Liver (tissue), 3 donors: ENCODE measurements around the gene TMTC1.

ENCODE experiments used
- EGR1 ChIP-seq, 2 donors: IDR thresholded peaks; 2 replicates each; pipeline ENCODE4 v1.6.1; 2016 to 2018; ENCODE audit warnings: antibody characterized with exemption in 2 of 2, low read depth in 2 of 2
- HNF4A ChIP-seq, 2 donors: conservative IDR thresholded peaks; 2 replicates each; pipeline ENCODE4 v1.6.1; 2016; ENCODE audit warnings: antibody characterized with exemption in 2 of 2, mild to moderate bottlenecking in 2 of 2
- JUND ChIP-seq, 2 donors: IDR thresholded peaks; 2 replicates each; pipeline ENCODE4 v1.6.1; 2016; ENCODE audit warnings: antibody characterized with exemption in 2 of 2
- RAD21 ChIP-seq, 2 donors: IDR thresholded peaks; 2 replicates each; pipeline ENCODE4 v1.6.1; 2016; ENCODE audit warnings: antibody characterized with exemption in 2 of 2, mild to moderate bottlenecking in 2 of 2
- REST ChIP-seq: IDR thresholded peaks from 2 replicates; pipeline ENCODE4 v1.6.1; 2016; ENCODE audit warnings: antibody characterized with exemption, mild to moderate bottlenecking
- SP1 ChIP-seq: IDR thresholded peaks from 2 replicates; pipeline ENCODE4 v1.6.1; 2018; ENCODE audit warnings: antibody characterized with exemption, mild to moderate bottlenecking
- TAF1 ChIP-seq: conservative IDR thresholded peaks from 2 replicates; pipeline ENCODE4 v1.6.1; 2016; ENCODE audit warnings: antibody characterized with exemption, mild to moderate bottlenecking
- YY1 ChIP-seq: IDR thresholded peaks from 2 replicates; pipeline ENCODE4 v1.6.1; 2016; ENCODE audit warnings: antibody characterized with exemption, mild to moderate bottlenecking
- TF ChIP-seq, protein P1 (sequence below): fragments of 150-350 bp; IDR thresholded peaks from 2 replicates; pipeline ENCODE4 v1.5.1; 2017; ENCODE audit warnings: improper control_type of control experiment, low read depth, low read length; ENCODE audit not compliant: missing input control
- TF ChIP-seq, protein P2 (sequence below): IDR thresholded peaks from 2 replicates; pipeline ENCODE4 v1.6.1; 2016; ENCODE audit warnings: antibody characterized with exemption
- donor health status: healthy.
- donor health status: healthy.

DNA sequence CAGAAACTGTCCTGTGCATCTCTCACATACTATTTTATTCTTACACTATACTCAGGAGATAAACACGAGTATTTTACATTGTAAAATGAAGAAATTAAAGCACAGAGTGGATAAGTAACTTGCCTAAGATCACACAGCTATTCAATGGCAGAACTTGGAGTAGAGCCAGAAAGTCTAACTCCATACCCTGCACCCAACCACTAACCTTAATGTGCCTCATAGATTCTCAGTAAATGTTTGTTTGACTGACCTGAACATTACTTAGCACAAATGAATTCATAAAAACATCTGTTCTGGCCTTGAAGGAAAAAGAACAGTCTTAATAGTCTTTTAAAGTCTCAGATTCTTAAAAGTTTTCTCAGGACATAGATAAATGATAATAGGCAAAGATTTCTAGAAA is 202.8 kb downstream of the TMTC1 start:
- no peak for TF ChIP-seq REST
- TF ChIP-seq, protein P1, sequence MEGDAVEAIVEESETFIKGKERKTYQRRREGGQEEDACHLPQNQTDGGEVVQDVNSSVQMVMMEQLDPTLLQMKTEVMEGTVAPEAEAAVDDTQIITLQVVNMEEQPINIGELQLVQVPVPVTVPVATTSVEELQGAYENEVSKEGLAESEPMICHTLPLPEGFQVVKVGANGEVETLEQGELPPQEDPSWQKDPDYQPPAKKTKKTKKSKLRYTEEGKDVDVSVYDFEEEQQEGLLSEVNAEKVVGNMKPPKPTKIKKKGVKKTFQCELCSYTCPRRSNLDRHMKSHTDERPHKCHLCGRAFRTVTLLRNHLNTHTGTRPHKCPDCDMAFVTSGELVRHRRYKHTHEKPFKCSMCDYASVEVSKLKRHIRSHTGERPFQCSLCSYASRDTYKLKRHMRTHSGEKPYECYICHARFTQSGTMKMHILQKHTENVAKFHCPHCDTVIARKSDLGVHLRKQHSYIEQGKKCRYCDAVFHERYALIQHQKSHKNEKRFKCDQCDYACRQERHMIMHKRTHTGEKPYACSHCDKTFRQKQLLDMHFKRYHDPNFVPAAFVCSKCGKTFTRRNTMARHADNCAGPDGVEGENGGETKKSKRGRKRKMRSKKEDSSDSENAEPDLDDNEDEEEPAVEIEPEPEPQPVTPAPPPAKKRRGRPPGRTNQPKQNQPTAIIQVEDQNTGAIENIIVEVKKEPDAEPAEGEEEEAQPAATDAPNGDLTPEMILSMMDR: no peak
- no peak for TF ChIP-seq EGR1 (IDR thresholded peaks at IDR 0.05; ENCODE audit: low read depth in 2 of 2)
- TF ChIP-seq RAD21 (IDR thresholded peaks at IDR 0.05): no peak
- no peak for TF ChIP-seq HNF4A (conservative IDR thresholded peaks at IDR 0.05)
- TF ChIP-seq, protein P2, sequence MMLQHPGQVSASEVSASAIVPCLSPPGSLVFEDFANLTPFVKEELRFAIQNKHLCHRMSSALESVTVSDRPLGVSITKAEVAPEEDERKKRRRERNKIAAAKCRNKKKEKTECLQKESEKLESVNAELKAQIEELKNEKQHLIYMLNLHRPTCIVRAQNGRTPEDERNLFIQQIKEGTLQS: no peak
- no peak for TF ChIP-seq SP1
- no peak for TF ChIP-seq TAF1
- no peak for TF ChIP-seq JUND (IDR thresholded peaks at IDR 0.05)
- no peak for TF ChIP-seq YY1
